Measurements from ENCODE around the gene CENPP.

Gene CENPP

DNA sequence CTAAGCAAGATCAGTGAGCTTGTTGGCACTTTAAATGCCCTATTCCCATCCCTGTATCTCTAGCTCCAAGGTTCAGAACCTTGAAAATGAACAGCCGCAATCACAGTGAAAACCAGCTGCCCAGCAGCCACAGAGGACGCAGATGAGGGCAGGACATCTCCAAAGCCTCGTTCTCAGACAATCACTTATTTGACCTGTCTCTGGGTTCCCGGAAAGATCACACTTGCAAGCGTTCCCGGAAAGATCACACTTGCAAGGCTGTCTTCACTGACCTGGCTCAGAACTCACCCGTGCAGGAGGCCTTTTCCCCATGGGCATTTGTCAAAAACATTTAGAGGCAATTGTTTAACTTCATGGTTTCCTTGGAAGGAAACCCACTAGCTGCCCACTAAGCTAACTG, 318.5 kb downstream of the CENPP start:
- no peak for DNase-seq

DNA sequence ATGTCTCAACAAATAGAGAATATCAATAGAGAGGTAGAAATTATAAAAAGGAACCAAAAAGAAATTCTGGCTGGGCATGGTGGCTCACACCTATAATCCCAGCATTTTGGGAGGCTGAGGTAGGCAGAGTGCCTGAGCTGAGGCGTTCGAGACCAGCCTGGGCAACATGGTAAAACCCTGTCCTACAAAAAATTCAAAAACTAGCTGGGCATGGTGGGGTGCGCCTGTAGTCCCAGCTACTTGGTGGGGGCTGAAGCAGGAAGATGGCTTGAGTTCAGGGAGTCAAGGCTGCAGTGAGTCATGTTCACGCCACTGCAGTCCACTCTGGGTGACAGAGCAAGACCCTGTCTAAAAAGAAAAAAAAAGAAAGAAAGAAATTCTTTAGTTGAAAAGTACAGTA, 319.3 kb downstream of the CENPP start:
- no peak for DNase-seq

DNA sequence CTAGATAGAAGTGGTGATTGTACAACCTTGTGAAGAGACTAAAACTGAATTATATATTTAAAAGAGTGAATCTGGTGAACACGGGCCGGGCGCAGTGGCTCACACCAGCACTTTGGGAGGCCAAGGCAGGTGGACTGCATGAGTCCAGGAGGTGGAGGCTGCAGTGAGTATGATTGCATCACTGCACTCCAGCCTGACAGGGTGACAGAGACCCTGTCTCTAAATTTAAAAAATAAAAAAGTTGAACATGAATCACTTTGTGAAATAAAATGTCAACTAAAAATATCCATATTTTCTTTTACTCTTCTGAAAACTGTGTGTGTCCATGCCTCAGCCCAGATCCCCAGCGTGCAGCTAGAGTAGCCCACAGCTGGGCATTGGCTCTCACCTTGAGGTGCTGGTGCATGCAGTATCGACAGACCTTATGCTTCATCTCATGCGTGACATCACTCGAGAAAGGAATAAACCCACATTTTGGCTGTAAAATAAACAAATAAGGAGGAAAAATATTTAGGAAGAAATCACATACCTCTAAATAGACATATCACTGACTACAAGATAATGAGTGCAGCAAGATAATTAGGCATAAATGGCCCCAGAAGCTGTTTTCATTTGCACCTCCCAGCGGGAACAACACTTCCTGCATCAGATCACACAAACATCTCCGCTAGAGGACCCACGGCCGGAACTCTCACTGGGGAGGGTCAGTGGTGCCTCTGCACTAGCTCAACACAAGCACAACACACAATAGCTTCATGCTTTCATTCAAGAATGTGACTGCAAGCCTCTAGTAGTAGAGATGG, 322.1 kb downstream of the CENPP start:
- DNase-seq: no peak

DNA sequence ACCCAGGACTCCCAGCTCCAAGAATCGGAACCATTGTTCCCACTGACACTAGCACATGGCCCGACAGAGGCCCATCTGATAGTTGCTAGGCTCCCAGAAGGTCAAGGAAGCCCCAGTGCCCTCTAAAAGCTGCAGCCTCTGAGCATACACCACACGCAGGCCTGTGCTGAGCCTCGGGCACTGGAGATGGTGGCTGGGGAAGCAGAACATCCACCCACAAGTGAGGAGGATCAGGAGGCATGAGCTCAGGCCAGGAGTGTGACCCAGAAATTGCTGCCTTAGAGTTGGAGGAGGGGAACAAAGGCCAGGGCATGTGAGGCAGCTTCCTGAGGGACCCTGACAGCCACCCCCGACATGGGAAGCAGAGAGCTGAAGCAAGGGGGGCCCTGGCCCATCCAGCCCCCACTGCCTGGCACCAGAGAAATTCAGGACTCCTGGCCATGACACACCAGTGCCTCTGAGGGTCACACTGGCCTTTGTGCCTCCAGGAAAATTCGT, 322.8 kb downstream of the CENPP start:
- DNase-seq: no peak

DNA sequence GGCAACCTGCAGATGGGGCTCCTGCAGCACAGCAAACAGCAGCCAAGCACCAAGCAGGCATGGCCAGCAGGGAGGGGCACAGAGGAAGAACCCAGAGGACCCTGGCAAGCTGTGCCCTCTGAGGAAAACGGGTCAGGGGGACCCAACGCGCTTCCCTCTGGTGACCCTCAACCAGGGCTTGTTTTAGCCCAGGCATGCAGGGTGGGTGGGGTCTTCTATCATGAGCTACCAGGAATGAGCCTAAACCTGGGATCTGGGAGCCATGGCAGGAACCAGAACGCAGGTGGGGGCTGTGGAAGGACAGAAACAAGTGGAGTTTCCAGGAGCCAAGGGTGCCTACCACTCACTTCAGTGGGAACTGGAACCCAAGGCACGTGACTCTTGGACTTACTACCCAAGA, 323.3 kb downstream of the CENPP start:
- DNase-seq: no peak

DNA sequence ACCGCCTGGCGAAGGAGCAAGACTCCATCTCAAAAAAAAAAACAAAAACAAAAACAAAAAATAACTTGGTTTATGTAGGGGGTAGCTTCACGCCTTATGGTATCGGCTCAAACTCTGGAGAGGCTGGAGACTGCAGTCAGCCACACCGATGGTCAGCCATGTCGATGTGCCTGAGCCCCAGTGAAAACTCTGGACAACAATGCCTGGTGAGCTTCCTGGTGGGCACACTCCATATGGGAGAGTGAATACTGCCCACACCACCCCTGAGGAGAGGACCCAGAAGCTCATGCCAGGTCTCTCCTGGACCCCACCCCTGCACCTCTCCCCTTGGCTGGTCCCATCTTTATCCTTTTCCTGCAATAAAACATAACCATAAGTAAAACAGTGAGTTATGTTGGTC, 324.5 kb downstream of the CENPP start:
- DNase-seq: no peak

DNA sequence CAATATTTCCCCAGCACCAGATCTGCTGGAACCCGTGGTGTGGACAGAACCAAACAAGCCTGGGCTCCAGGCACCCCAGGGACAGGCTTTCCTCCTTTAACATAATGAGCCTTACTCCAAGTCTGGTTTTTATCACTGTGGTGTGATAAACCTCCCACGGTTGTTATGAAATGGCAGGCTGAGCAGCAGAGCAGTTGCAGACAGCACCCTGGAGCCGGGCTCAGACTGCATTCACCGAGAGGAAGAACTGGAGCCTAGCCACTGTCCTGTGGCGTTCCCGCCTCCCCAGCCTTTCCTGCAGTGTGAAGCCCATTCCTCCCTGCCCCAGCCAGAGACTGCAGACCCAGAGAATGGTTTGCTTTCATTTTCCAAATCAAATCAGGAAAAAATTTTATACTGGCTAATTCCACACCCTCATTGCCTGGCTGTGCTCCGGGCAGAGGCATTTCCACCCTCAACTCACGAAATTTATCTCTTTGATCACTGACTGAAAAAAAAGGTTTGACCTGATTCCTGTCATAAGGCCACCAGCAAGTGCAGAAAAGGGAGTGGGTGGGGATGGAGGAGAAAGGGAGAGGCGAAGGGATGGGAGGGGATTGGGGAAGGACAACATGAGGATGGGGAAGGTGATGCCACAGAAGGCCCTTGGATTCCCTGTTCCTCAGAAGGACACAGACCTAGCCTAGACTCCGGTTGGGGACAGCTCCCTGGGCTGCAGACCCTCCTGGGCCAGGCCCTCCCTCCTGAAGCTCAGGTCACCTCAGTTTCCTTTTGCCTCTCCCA, 325.3 kb downstream of the CENPP start:
- no peak for DNase-seq

DNA sequence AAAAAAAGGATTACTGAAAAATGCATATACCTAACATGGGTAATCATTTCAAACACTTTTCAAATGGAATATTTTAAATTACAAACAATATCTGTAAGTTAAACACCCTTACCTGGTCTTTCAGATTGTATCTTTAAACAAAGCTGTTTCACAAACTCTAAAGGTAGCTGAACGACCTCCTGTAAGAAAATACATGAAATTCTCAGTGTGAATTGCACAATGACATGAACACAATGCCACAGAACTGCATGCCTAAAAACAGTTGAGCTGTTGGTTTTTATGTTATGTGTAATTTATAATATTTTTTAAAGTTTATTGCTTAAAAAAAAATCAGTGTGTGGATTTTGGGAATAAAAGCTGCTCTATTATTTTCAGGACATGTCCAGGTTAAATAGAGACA, 326.7 kb downstream of the CENPP start:
- DNase-seq: no peak

DNA sequence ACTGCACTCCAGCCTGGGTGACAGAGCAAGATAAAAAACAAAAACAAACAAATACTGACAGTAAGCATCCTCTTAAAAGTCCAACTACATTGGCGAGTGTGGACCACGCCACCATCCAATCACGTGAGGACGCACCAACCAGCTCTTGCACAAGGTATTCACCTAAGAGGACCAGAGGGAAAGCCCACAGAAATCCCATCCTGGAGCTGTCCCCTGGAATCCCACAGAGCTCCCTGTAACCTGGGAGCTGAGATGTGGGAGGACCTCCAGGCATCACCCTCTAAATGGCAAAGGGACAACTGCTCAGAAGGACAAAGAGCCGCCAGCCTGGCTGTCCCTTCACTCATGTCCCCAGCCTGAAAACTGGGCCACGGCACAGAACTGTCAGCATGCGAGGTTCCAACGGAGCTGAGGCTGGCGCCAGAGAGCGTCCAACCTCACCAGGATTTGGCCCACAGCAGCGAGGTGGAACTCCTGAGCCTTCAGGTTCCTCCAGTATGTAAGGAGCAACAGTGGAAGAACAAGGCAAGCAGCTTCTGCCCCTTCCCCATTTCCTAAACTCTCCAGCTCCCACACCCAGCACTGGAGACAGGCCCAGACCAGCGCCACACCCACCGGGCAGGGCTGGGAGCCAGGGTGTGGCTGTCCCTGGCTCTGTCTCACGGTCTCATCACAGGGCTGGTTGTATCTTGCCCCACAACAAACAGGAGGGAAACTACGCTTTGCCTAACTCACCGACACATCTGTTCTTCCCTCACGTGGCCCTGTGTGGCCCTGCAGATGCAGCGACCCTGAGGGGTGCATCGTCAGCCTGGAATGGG, 328.9 kb downstream of the CENPP start:
- DNase-seq: no peak

DNA sequence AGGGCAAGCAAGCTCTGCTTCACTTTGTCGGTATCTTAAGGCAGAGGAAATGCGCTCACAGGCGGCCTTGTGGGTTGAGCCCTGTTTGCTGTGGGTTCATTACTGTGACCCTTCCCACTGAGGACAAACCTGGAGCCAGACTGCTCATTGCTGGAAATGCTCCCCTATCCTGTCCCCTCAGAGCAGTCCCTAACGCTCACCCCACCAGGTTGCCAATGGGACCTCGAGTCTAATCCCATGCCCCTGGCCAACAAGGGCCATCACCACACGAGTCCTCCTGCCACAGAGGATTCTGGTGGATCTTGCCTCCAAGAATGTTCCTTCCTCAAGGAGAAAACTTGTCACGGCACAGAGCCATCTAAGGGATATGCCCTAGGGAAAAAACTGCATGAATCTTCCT, 329.6 kb downstream of the CENPP start:
- DNase-seq: no peak

DNA sequence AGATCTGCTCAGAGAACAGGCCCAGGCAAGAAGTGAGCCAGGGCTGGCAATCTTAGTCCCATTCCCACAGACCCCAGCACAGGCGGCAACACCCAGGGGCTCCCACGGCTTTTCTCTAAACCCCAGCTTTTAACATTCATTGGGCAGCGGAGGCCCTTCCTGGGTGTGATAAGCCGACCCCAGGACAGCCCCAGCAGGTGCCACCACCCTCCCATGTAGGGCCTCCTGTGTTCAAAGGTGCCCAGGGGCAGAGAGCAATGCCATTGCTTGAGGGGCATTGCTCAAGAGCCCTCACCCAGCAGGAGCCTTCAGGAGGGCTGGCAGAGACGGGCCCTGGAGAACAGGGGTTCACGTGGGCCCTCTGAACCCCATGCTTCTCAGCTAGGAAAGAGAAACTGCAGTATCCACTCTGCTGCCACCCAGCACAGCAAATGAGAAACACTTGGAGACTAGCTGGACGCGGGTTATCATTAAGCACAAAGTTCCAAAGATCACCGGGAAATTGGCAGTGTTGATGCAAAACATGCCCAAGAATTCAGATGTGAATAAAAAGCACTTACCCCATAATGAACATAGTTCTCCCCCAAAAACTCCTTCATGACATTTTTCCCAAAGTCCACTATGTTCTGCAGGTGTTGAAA, 330.3 kb downstream of the CENPP start:
- DNase-seq: no peak

DNA sequence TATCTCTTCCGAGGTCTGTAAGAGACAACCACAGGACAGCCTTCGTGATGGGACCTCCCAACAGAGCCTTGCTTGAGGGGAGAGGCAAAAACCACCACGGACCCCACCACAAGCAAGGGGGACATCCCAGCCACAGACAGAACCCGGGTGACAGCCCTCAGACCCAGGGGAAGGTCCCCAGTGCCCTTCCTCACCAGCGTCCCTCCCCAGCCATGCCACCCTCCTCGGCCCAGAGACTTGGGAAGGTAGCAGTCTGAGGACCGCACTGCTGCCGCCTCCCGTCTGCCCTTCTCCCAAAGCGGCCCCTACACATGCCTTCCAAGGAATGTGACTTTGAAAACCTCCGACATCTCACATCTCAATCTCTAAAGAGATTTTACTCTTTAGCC, 330.8 kb downstream of the CENPP start:
- no peak for DNase-seq

DNA sequence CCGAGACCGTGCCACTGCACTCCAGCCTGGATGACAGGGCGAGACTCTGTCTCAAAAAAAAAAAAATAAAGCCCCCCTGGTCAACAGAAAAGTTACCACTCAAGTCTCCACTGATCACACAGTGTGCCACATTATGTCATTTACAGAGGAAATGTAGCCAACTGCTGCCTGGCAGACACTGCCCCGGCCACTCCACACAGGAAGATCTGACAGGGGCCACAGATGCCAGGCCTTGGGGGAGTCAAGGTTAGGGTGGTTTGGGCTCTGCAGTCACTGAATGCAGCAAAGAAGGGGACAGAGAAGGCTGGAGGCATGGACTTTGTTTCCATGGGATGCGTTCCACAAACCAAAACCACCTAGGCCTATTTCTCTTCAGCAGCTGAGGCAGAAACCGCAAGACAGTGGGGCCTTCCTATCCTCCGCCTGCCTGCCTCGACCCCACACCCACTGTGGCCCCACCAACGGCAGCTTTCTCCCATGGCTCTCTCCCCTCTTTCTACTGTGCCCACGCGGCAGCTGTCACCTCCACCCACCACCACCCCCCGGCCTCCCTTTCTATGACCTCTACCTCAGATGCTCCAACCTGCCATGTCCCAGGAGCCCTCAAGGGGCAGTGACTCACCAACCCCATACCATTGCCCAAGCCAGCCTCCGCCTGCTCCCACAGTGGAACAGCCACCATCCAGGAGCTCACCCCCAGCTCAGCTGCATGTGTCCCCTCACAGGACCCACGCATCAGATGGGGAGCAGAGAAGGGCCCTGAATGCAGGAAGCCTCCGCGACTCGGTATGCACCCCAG, 331.7 kb downstream of the CENPP start:
- no peak for DNase-seq

DNA sequence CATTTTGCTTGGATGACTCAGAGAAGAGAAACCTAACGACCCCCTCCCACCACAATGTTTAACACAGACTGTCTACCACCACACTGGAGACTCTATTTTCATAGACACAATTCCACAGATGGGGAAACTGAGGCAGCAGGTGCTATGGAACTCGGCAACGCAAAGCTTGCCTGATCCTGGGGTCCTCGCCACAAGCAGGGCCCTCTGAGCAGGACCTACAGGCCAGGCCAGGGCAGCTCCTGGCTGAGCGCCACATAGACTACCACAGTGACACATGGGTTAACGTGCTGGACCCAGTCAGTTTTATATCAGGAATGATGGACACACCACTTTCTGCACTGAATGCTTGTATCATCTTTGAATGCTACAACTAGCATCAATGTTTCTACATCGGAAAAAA, 332.4 kb downstream of the CENPP start:
- no peak for DNase-seq

DNA sequence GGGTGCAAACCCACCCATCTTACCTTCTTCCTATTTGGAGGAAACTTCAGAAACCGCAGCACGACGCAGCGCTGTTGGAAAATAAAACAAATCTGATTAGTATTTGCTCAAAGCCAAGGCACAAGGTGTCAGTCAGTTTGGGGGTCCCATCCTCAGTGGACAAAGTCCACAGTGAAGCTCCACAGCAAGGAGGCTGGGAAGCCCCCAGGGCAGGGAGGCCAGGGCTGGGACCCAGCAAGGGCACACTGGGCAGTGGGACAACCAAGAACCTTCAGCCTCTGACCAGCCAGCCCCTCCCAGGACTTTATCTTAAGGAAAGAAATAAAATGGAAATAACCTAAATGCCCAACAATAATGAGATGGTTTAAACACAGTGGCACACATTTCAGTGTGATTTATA, 332.9 kb downstream of the CENPP start:
- no peak for DNase-seq

DNA sequence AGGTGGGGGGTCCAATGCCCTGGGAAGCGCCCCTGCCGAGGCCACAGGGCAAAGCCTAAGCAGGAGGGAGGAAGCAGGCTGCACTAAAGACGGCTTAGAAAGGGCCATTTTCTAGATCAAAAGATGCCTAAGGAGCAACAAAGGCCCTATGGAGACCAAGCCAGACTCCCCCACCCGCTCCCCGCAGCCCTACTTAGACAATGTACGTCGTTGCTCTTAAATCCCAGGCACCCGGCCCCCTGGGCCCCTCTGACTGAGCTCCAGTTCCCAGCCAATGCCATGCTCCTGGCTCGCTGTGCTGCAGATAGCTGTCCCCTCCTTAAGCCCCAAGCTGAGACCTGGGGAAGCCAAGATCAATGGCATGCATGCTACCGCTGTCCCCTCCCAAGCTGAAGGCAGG, 333.8 kb downstream of the CENPP start:
- DNase-seq: no peak

DNA sequence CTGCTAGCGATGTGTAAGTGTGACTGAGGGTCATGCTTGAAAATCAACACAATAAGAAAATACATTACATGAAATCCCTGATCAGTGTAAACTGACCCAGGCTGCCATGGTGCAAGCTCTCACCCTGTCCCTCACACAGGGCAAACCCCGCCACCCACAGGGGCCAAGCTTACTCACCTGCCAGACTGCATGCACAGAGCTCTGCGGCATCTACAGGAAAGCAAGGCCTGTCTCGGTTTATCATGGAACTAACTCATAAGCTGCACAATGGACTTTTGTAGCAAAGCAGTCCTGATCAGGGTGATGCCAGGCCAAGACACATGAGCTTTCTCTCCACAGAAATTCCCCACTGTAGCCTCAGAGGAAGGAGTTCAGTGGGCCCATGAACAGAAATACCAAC, 334.5 kb downstream of the CENPP start:
- no peak for DNase-seq

DNA sequence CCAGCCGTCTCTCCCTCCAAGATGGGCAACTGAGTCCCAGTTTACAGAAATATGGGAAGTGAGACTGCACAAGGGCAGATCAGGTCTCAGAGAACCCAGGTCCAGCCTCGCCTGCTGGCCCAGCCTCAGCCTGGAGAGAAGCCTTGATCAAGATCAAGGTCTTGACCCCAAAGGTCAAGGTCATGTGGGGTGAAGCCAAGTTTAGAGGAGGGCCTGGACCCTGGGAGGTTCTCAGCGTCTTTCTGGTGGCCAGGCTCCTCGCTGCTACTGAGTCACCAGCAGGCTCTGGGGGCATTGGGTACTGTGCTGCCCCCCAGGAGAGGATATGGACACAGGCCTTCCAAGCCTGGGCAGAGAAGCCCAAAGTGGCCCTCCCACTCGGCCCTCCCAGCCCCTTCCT, 335.4 kb downstream of the CENPP start:
- no peak for DNase-seq

DNA sequence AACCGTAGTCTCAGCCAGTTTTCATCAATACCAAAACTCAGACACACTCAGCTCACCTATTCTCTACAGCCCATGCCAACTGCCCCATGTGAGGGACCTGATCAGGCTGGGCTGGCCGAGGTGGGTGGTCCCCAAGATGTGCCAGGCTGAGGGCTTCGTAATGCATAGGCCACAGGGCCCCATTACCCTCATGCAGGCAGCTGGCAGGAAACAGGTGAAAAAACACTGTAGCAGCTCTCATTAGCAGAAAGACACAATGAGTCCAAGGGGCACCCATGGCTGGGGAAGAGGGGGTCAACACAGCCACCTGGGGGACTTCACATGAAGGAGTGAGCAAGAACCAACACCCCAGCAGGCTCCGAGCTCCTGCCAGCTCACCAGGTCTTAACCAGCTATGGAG, 336.0 kb downstream of the CENPP start:
- DNase-seq: no peak

DNA sequence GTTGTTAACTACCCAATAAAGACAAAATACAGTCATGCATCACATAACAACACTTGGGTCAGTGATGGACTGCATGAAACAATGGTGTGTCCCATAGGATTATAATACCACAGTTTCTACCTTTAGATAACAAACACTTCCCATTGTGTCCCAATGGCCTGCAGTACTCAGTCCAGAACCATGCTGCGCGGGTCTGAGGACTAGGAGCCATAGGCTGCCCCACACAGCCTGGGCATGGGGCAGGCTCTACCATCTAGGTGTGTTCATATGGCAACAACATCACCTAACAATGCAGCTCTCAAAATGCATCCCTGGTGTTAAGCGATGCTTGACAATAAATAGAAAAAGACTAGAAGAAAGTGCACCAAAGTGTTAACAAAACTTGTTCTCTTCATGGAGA, 337.4 kb downstream of the CENPP start:
- no peak for DNase-seq

DNA sequence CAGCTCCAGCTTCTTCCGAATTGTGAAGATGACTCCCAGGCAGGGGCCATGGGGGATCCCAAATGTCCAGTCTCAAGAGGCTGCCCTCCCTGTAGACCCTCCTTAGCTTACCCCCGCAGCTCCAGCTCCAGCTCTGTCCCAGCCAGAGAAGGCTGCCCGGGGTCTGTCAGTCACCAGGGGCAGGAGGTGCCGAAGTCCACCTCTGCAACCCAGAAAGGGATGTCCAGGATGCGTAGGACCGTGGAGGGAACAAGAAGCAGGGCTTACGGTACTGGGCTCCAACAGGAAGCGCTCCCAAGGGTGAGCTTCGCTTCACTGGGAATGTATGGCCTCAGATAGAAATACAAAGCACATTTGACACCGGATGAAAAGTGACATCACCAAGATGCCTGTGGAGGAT, 338.2 kb downstream of the CENPP start:
- no peak for DNase-seq
